ENCODE results near the gene THYN1. TPM values are rescaled to one million over a fixed set of nuclear protein-coding genes. Genes with fewer than 3 reads are reported as not detected.

The THYN1 gene
- total and polyA plus RNA-seq, 7 experiments from 2014 or later = 34.4 to 166 (median 62.7) TPM

DNA sequence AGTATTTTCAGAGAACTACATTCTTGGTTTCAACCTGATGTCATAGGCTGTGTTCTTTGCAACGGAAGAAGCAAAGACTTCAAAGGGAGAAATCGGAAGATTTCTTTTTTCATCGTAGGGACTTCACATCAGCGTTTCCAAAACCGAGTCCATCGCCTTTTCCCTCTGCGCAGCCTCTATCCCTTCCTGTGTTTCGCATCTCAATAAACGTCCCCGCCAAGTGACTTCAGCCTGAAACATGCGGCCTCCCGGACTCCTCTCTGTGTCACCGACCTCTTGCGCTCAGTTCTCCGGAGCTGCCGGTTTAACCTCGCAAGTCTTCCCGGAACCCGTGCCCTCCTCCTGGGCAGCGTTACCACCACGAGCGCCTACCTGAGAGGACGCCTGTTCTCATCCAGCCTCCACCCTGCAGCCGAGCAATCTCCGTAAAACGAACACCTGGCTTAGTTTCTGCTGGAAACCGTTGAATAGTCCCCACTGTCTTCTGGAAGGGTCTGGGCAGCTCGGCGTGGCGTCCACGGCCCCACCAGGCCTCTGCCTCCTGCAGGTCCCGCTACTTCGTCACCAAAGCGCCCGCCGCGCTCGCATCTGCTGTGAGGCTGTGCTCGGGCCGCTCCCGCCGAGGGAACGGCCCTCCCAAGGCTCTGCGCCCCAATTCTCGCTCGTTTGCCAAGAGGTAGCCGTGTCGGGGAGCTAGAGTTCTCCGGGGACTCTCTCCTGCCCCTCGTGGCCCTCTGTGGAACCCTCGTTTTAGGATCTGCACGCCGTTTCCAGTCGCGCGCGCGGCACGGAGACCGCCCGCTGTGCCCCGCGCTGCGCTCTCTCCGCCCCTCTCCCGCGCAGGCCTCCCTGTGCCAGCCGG is 22.6 kb upstream of the THYN1 start, which contains the start of gene GLB1L3:
Gene GLB1L3, plus strand, starts transcription at position 846 of the 862 bp plus-strand sequence. CDS start 362 bp downstream, outside the sequence.
- Histone ChIP-seq H3K9me3 (ENCODE audit: control insufficient read depth in 2 of 3, low read length in 3 of 3) (no peaks in the 10 kb centered on the region), H3K27ac (ENCODE audit: low read depth, low read length) (peak within 1 kb of the TSS; percentile 69), H3K4me1 (ENCODE audit: control insufficient read depth in 2 of 2, insufficient read depth in 2 of 2, low read length in 2 of 2) (peaks cover 21 to 31% of the 10 kb centered on the region in 2 donors), H3K36me3 (ENCODE audit: control insufficient read depth in 2 of 3, insufficient read depth in 3 of 3, low read length in 3 of 3) (no peaks in the 10 kb centered on the region), H3K4me3 (ENCODE audit: low read length) (peak within 1 kb of the TSS; percentile 93), H3K27me3 (ENCODE audit: control insufficient read depth in 2 of 2, insufficient read depth in 2 of 2, low read length in 2 of 2) (no peaks in the 10 kb centered on the region)
- peaks cover 0 to 11% (median 4%) of the 10 kb centered on the region in 5 donors for H3K27me3 Mint-ChIP-seq
- ATAC-seq (peak; percentile 94), DNase-seq (peak; percentile 58 to 81 (median 79))
- POLR2A ChIA-PET = interaction anchor here (0.8 to 3.0 kb wide), 8 partner anchors 14 to 56 kb away, joined by 3 to 22 read pairs (median 4); partner anchors contain the start of genes ACAD8, GLB1L2, NCAPD3 and THYN1
- peaks cover 0 to 25% (median 0%) of the 10 kb centered on the region in 5 donors for H3K36me3 Mint-ChIP-seq
- H3K27ac Mint-ChIP-seq = peak within 1 kb of the TSS; percentile 66 to 94 (median 92)
- H3K9me3 Mint-ChIP-seq = peaks cover 0 to 6% (median 0%) of the 10 kb centered on the region in 11 donors
- intact Hi-C loops (cut with micrococcal nuclease) = loop anchor here (1.0 to 5.0 kb wide), 10 partner anchors 13 to 328 kb away; partner anchors contain the start of genes ACAD8 (in 2 of the 2), GLB1L2 (in 2 of the 2), THYN1 (in 2 of the 2) and IGSF9B (in 1 of the 2)
- H3K4me3 Mint-ChIP-seq = peak within 1 kb of the TSS; percentile 90 to 99 (median 95)
- peaks cover 26 to 54% (median 50%) of the 10 kb centered on the region in 7 donors for H3K4me1 Mint-ChIP-seq
- CTCF ChIA-PET = interaction anchor here (0.5 to 1.4 kb wide), 10 partner anchors 12 to 70 kb away, joined by 3 to 7 read pairs (median 3); partner anchors contain the start of genes NCAPD3 and VPS26B

DNA sequence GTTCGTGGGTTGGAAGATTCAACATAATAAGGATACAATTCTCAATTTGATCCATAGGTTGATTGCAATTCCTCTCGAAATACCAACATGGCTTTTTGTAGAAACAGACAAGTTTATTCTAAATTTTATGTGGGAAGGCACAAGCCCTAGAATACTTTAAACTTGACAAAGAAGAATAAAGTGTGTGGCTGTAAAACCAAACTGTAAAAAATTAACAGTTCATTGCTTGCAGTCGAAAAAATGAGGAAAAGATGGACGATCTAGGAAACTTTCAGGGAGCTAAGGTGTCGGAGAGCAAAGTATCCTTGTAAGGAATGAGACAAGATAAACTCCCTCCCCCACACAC is 22.0 kb upstream of the THYN1 start:
- no peak for ATAC-seq
- peaks cover 0 to 27% (median 0%) of the 10 kb centered on the region in 5 donors for H3K36me3 Mint-ChIP-seq
- ChIA-PET CTCF (interaction anchor here (1.3 to 1.4 kb wide), 3 partner anchors 20 to 68 kb away, joined by 3 to 7 read pairs (median 4); no protein-coding TSS in a partner anchor), POLR2A (interaction anchor here (1.2 to 3.0 kb wide), 5 partner anchors 13 to 51 kb away, joined by 4 to 22 read pairs (median 5); partner anchors contain the start of genes ACAD8, NCAPD3, THYN1 and VPS26B)
- Histone ChIP-seq H3K9me3 (ENCODE audit: control insufficient read depth in 2 of 3, low read length in 3 of 3) (no peaks in the 10 kb centered on the region), H3K4me3 (ENCODE audit: low read length) (peak overlapping the region; percentile 93), H3K4me1 (ENCODE audit: control insufficient read depth in 2 of 2, insufficient read depth in 2 of 2, low read length in 2 of 2) (peaks cover 24 to 37% of the 10 kb centered on the region in 2 donors), H3K27ac (ENCODE audit: low read depth, low read length) (peak overlapping the region; percentile 69), H3K27me3 (ENCODE audit: control insufficient read depth in 2 of 2, insufficient read depth in 2 of 2, low read length in 2 of 2) (no peaks in the 10 kb centered on the region), H3K36me3 (ENCODE audit: control insufficient read depth in 2 of 3, insufficient read depth in 3 of 3, low read length in 3 of 3) (no peaks in the 10 kb centered on the region)
- H3K9me3 Mint-ChIP-seq = peaks cover 0 to 6% (median 0%) of the 10 kb centered on the region in 11 donors
- DNase-seq = no peak
- peak overlapping the region; percentile 66 to 94 (median 92) for H3K27ac Mint-ChIP-seq
- intact Hi-C loops (cut with micrococcal nuclease) = loop anchor here (1.0 to 5.0 kb wide), 5 partner anchors 22 to 328 kb away; partner anchors contain the start of genes ACAD8 (in 1 of the 2), IGSF9B (in 1 of the 2), JAM3 (in 1 of the 2) and THYN1 (in 1 of the 2)
- peak overlapping the region; percentile 87 to 99 (median 95) for H3K4me3 Mint-ChIP-seq
- H3K27me3 Mint-ChIP-seq = peaks cover 0 to 11% (median 4%) of the 10 kb centered on the region in 5 donors
- H3K4me1 Mint-ChIP-seq = peaks cover 32 to 60% (median 54%) of the 10 kb centered on the region in 7 donors

DNA sequence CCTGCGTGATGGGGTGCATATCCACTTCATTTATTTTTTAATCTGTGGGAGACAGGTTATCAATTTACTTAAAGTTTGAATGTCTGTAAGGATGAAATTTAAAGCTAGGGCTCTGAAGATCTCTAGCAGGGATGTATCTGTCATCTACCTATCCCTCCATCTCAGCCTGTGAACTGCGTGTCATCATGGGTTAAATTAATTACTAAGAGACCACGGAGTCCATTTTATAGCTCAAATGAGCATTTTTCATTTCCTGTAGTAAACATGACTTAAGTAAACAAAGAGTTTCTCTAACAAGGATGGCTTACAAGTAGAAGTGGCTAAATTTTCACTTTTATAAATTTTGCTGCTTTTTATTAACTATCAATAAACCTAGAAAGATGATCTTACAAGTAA is 20.2 kb upstream of the THYN1 start:
- Mint-ChIP-seq H3K9me3 (peaks cover 0 to 3% (median 0%) of the 10 kb centered on the region in 11 donors), H3K27ac (peak overlapping the region in 3 of 9 donors; percentile 59 to 72 (median 63)), H3K36me3 (peaks cover 0 to 21% (median 0%) of the 10 kb centered on the region in 5 donors), H3K27me3 (peaks cover 0 to 11% (median 4%) of the 10 kb centered on the region in 5 donors), H3K4me3 (peak overlapping the region in 7 of 10 donors; percentile 6 to 99 (median 33)), H3K4me1 (peaks cover 34 to 66% (median 61%) of the 10 kb centered on the region in 7 donors)
- POLR2A ChIA-PET = interaction anchor here (0.6 to 3.0 kb wide), 6 partner anchors 13 to 408 kb away, joined by 3 to 22 read pairs (median 4); partner anchors contain the start of genes ACAD8, NCAPD3, THYN1 and VPS26B
- peaks cover 30 to 41% of the 10 kb centered on the region in 2 donors for H3K4me1 ChIP-seq (ENCODE audit: control insufficient read depth in 2 of 2, insufficient read depth in 2 of 2, low read length in 2 of 2)
- no peak for DNase-seq
- no peaks in the 10 kb centered on the region for H3K36me3 ChIP-seq (ENCODE audit: control insufficient read depth in 2 of 3, insufficient read depth in 3 of 3, low read length in 3 of 3)
- ATAC-seq = no peak
- H3K27me3 ChIP-seq (ENCODE audit: control insufficient read depth in 2 of 2, insufficient read depth in 2 of 2, low read length in 2 of 2) = no peaks in the 10 kb centered on the region
- no peak overlapping the region for H3K4me3 ChIP-seq (ENCODE audit: low read length)
- intact Hi-C loops (cut with micrococcal nuclease) = no loop called here
- H3K27ac ChIP-seq (ENCODE audit: low read depth, low read length) = no peak overlapping the region
- CTCF ChIA-PET = interaction anchor here (0.6 to 2.0 kb wide), 7 partner anchors 10 to 229 kb away, joined by 3 to 5 read pairs (median 3); no protein-coding TSS in a partner anchor
- H3K9me3 ChIP-seq (ENCODE audit: control insufficient read depth in 2 of 3, low read length in 3 of 3) = no peaks in the 10 kb centered on the region

DNA sequence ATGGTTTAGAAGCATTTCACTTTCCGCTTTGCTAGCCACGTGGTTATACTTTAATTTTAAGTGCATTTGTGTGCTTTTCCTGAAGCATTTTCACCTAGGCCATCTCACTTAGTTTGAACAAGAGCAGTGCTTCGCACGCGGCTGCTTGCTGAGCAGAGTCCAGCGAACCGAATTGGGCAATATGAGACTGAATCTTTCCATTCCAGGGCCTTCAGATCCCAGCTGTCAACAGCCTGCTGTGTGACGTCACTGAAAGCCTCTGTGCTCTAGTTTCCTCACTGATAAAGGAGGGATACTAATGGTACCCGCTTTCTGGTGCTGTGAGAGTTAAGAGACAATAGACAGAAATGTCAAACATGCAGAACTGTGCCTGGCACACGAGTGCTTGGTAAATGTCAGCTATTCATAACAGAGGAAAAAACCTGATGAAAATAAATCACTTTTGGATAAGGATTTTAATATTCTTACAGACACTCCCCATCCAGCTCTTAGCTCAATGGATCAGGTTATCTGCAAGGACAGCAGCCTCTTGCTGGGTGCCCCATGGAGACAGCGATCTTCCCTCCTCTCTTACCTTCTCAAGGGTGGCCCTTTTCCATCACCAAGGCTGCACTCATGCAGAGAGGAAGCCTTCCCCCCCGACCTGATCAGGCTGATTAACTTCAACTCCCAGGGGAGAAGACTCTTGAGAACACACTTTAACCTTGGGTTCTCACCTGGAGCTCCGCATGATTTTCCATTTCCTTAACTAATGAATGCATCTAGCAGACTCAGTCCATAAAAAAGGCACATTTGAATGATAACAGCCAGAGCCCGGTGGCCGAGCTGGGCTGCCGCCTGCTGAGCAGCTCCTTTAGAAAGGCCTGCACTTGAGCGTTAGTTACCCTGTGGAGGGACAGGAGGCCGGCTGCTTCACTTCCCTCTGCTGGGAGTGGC is 19.5 kb upstream of the THYN1 start:
- CTCF ChIA-PET = interaction anchor here (0.8 to 2.0 kb wide), 7 partner anchors 9 to 87 kb away, joined by 3 to 5 read pairs (median 4); no protein-coding TSS in a partner anchor
- POLR2A ChIA-PET = interaction anchor here (0.7 to 3.0 kb wide), 4 partner anchors 18 to 59 kb away, joined by 3 to 13 read pairs (median 3); partner anchors contain the start of genes NCAPD3 and VPS26B
- peaks cover 0 to 16% (median 0%) of the 10 kb centered on the region in 5 donors for H3K36me3 Mint-ChIP-seq
- H3K27me3 Mint-ChIP-seq = peaks cover 0 to 11% (median 4%) of the 10 kb centered on the region in 5 donors
- ATAC-seq (no peak), DNase-seq (no peak)
- H3K27ac ChIP-seq (ENCODE audit: low read depth, low read length) = no peak overlapping the region
- no peak overlapping the region for H3K4me3 ChIP-seq (ENCODE audit: low read length)
- H3K27ac Mint-ChIP-seq = peak overlapping the region in 3 of 9 donors; percentile 59 to 72 (median 63)
- H3K9me3 ChIP-seq (ENCODE audit: control insufficient read depth in 2 of 3, low read length in 3 of 3) = no peaks in the 10 kb centered on the region
- H3K27me3 ChIP-seq (ENCODE audit: control insufficient read depth in 2 of 2, insufficient read depth in 2 of 2, low read length in 2 of 2) = no peaks in the 10 kb centered on the region
- peaks cover 30 to 41% of the 10 kb centered on the region in 2 donors for H3K4me1 ChIP-seq (ENCODE audit: control insufficient read depth in 2 of 2, insufficient read depth in 2 of 2, low read length in 2 of 2)
- H3K36me3 ChIP-seq (ENCODE audit: control insufficient read depth in 2 of 3, insufficient read depth in 3 of 3, low read length in 3 of 3) = no peaks in the 10 kb centered on the region
- peak overlapping the region in 6 of 10 donors; percentile 6 to 99 (median 34) for H3K4me3 Mint-ChIP-seq
- H3K4me1 Mint-ChIP-seq = peaks cover 34 to 66% (median 61%) of the 10 kb centered on the region in 7 donors
- intact Hi-C loops (cut with micrococcal nuclease) = no loop called here
- peaks cover 0 to 3% (median 0%) of the 10 kb centered on the region in 11 donors for H3K9me3 Mint-ChIP-seq

DNA sequence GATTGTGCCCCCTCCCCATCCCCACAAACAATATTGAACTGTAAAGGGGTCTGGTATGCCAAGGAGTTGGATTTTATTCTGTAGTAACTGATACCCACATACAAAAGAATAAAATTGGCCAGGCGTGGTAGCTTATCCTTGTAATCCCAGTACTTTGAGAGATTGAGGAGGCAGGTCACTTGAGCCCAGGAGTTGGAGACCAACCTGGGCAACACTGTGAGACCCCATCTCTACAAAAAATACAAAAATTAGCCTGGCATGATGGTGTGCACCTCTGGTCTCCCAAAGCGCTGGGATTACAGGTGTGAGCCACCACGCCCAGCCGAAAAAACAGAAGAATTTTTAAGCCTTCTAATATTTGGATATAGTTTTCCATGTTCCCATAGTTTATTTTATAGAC is 18.8 kb upstream of the THYN1 start:
- no peak overlapping the region for H3K4me3 ChIP-seq (ENCODE audit: low read length)
- ATAC-seq (no peak), DNase-seq (no peak)
- intact Hi-C loops (cut with micrococcal nuclease) = no loop called here
- no peaks in the 10 kb centered on the region for H3K9me3 ChIP-seq (ENCODE audit: control insufficient read depth in 2 of 3, low read length in 3 of 3)
- Mint-ChIP-seq H3K9me3 (peaks cover 0 to 3% (median 0%) of the 10 kb centered on the region in 11 donors), H3K27me3 (peaks cover 0 to 7% (median 0%) of the 10 kb centered on the region in 5 donors), H3K27ac (peak overlapping the region in 1 of 9 donors; percentile 66), H3K4me3 (no peak overlapping the region), H3K36me3 (peaks cover 0 to 16% (median 0%) of the 10 kb centered on the region in 5 donors), H3K4me1 (peaks cover 31 to 62% (median 58%) of the 10 kb centered on the region in 7 donors)
- H3K36me3 ChIP-seq (ENCODE audit: control insufficient read depth in 2 of 3, insufficient read depth in 3 of 3, low read length in 3 of 3) = no peaks in the 10 kb centered on the region
- CTCF ChIA-PET = interaction anchor here (1.0 kb wide), 1 partner anchor 10 kb away, joined by 4 read pairs; no protein-coding TSS in a partner anchor
- POLR2A ChIA-PET = interaction anchor here (1.5 to 3.0 kb wide), 2 partner anchors 21 to 48 kb away, joined by 3 to 13 read pairs; partner anchors contain the start of genes NCAPD3 and VPS26B
- H3K4me1 ChIP-seq (ENCODE audit: control insufficient read depth in 2 of 2, insufficient read depth in 2 of 2, low read length in 2 of 2) = peaks cover 30 to 41% of the 10 kb centered on the region in 2 donors
- no peaks in the 10 kb centered on the region for H3K27me3 ChIP-seq (ENCODE audit: control insufficient read depth in 2 of 2, insufficient read depth in 2 of 2, low read length in 2 of 2)
- H3K27ac ChIP-seq (ENCODE audit: low read depth, low read length) = no peak overlapping the region

Data from naive thymus-derived CD4-positive, alpha-beta T cell (primary cell).